ENCODE measurements around the gene ZFYVE28. TPM values are rescaled to one million over a fixed set of nuclear protein-coding genes. Genes with fewer than 3 reads are reported as not detected.

The ZFYVE28 gene
- total RNA-seq, 1 experiment from 2014 or later: 19.2 TPM

GRCh38 chr4:2365054-2365912, 53.2 kb downstream of the ZFYVE28 start:
- intact Hi-C loops (cut with micrococcal nuclease): no loop called here
- Histone ChIP-seq H3K4me3 (replicated peaks in 1 of 2; ENCODE audit: low read depth in 1 of 2, low read length in 2 of 2) (no peak overlapping the region), H3K4me1 (ENCODE audit: control insufficient read depth in 1 of 2, insufficient read depth in 2 of 2, low read length in 2 of 2) (no peaks in the 10 kb centered on the region), H3K27ac (ENCODE audit: low read depth, low read length) (no peak overlapping the region), H4K20me1 (ENCODE audit: insufficient read depth) (no peaks in the 10 kb centered on the region), H3K4me2 (ENCODE audit: low read length) (no peak overlapping the region), H3K79me2 (ENCODE audit: insufficient read depth, low read length) (no peaks in the 10 kb centered on the region), H3K27me3 (ENCODE audit: insufficient read depth, low read length) (no peaks in the 10 kb centered on the region), H3K9me3 (ENCODE audit: control insufficient read depth in 1 of 2, insufficient read depth in 1 of 2, low read depth in 1 of 2, low read length in 2 of 2) (peaks cover 0 to 3% of the 10 kb centered on the region in 2 experiments; a peak in 2 of 4 replicates), H3K9me2 (ENCODE audit: insufficient read depth) (no peaks in the 10 kb centered on the region), H2AFZ (ENCODE audit: low read depth, low read length, poor library complexity, severe bottlenecking) (no peak overlapping the region), H3K36me3 (ENCODE audit: control insufficient read depth in 1 of 2, insufficient read depth in 2 of 2, low read length in 2 of 2) (no peaks in the 10 kb centered on the region), H3K9ac (ENCODE audit: low read length) (no peak overlapping the region)
- CTCF ChIA-PET: no interaction called here
- no TSS peak for BruUV-seq (replicated peaks)
- TF ChIP-seq SP1 (IDR thresholded peaks at IDR 0.05; ENCODE audit: low read depth) (no peak), JUND (IDR thresholded peaks at IDR 0.05) (no peak), REST (IDR thresholded peaks at IDR 0.05; ENCODE audit: low read depth) (no peak), EZH2phosphoT487 (IDR thresholded peaks at IDR 0.05; ENCODE audit: borderline replicate concordance) (no peak), EGR1 (IDR thresholded peaks at IDR 0.05; ENCODE audit: low read depth) (no peak), YY1 (IDR thresholded peaks at IDR 0.05; ENCODE audit: extremely low read depth, insufficient replicate concordance, low read depth, low read length) (no peak), RAD21 (IDR thresholded peaks at IDR 0.05; ENCODE audit: low read depth) (no peak), SRF (IDR thresholded peaks at IDR 0.05; ENCODE audit: low read depth) (no peak), ATF3 (IDR thresholded peaks at IDR 0.05) (no peak), CEBPB (IDR thresholded peaks at IDR 0.05; ENCODE audit: low read depth) (no peak), ELF1 (IDR thresholded peaks at IDR 0.05; ENCODE audit: borderline replicate concordance, low read depth) (no peak), ZFX (IDR thresholded peaks at IDR 0.05) (no peak), CTCF (IDR thresholded peaks at IDR 0.05 in 2 of 3, conservative IDR thresholded peaks at IDR 0.05 in 1 of 3; ENCODE audit: borderline replicate concordance in 1 of 3, insufficient read depth in 1 of 3, low read depth in 2 of 3, low read length in 2 of 3) (no peak), CBX3 (IDR thresholded peaks at IDR 0.05; ENCODE audit: low read depth) (no peak), TCF7L2 (IDR thresholded peaks at IDR 0.05; ENCODE audit: borderline replicate concordance, extremely low read depth, insufficient read depth, insufficient read length) (no peak), ZNF274 (IDR thresholded peaks at IDR 0.05; ENCODE audit: low read depth, low read length) (no peak)
- ATAC-seq (no peak; the same call in 1 of the 2 replicates), DNase-seq (ENCODE audit: low read depth, low spot score) (no peak)
- RAD21 ChIA-PET (ENCODE audit: low non-redundant PET in 1 of 2, low total read pairs in 2 of 2, uncharacterized antibody in 2 of 2, unreplicated experiment in 2 of 2): no interaction called here
- POLR2A ChIA-PET: no interaction called here

All from HCT116 (cell line).